ENCODE results near the gene ARHGAP21.

Gene ARHGAP21

GRCh38 chr10:24569828-24570657 is 153.6 kb downstream of the ARHGAP21 start:
- no peak for DNase-seq

GRCh38 chr10:24569330-24569796 is 154.3 kb downstream of the ARHGAP21 start:
- no peak for DNase-seq

GRCh38 chr10:24568042-24568441 is 155.6 kb downstream of the ARHGAP21 start:
- no peak for DNase-seq

GRCh38 chr10:24561453-24561852 is 162.2 kb downstream of the ARHGAP21 start:
- no peak for DNase-seq

GRCh38 chr10:24556750-24557742 is 166.6 kb downstream of the ARHGAP21 start:
- no peak for DNase-seq

GRCh38 chr10:24556126-24556749 is 167.4 kb downstream of the ARHGAP21 start:
- DNase-seq = no peak

- no peak for DNase-seq
Measured at GRCh38 chr10:24554036-24554435, 169.7 kb downstream of the ARHGAP21 start.

- DNase-seq = no peak
Measured at GRCh38 chr10:24553051-24553612, 170.6 kb downstream of the ARHGAP21 start.

GRCh38 chr10:24552346-24553016 is 171.2 kb downstream of the ARHGAP21 start:
- DNase-seq = peak; percentile 24

- no peak for DNase-seq
Measured at GRCh38 chr10:24551161-24551560, 172.5 kb downstream of the ARHGAP21 start.

GRCh38 chr10:24550680-24551079 is 173.0 kb downstream of the ARHGAP21 start:
- DNase-seq = no peak

- DNase-seq = no peak
Measured at GRCh38 chr10:24545585-24545984, 178.1 kb downstream of the ARHGAP21 start.

GRCh38 chr10:24544776-24545175 is 178.9 kb downstream of the ARHGAP21 start:
- DNase-seq = no peak

GRCh38 chr10:24542314-24543270 is 181.1 kb downstream of the ARHGAP21 start:
- DNase-seq = no peak

GRCh38 chr10:24541239-24541753 is 182.4 kb downstream of the ARHGAP21 start:
- DNase-seq = no peak

GRCh38 chr10:24536636-24537035 is 187.1 kb downstream of the ARHGAP21 start:
- no peak for DNase-seq

GRCh38 chr10:24533981-24534380 is 189.7 kb downstream of the ARHGAP21 start:
- DNase-seq = no peak
